GM18505 (cell line): ENCODE measurements around the gene S100Z.
"Not testable (repeated sequence)": the region's sequence is repeated elsewhere in the genome, so short reads cannot be mapped to it uniquely, and the experiment has no call there.

ENCODE experiments used
- ATAC-seq: cut with Tn5 transposase; IDR thresholded peaks from one replicate; pipeline ENCODE4 v1.9.1; 2021; ENCODE audit not compliant: unreplicated experiment
- POLR2A ChIP-seq: IDR thresholded peaks from 4 replicates; pipeline ENCODE4 v1.6.1; 2011; ENCODE audit warnings: borderline replicate concordance; ENCODE audit not compliant: insufficient read depth, insufficient read length; ENCODE audit errors: extremely low read depth

S100Z gene

GRCh38 chr5:76845890-76846289 lies 3.9 kb upstream of the S100Z start:
- no peak for ATAC-seq

GRCh38 chr5:76850543-76851145 lies 830 bp downstream of the S100Z start:
- no peak for TF ChIP-seq POLR2A
- no peak for ATAC-seq

More at GRCh38 chr5:76845890-76846289, 3.9 kb upstream of the S100Z start:
- TF ChIP-seq POLR2A, result no peak

GRCh38 chr5:76851728-76852369 lies 2.0 kb downstream of the S100Z start:
- TF ChIP-seq POLR2A, result no peak
- ATAC-seq, result no peak

GRCh38 chr5:76852772-76853171 lies 3.0 kb downstream of the S100Z start:
- no peak for TF ChIP-seq POLR2A
- no peak for ATAC-seq

- not testable (repeated sequence) for ATAC-seq
Measured at GRCh38 chr5:76853741-76854140, 3.9 kb downstream of the S100Z start.

- TF ChIP-seq POLR2A, result no peak
- no peak for ATAC-seq
Measured at GRCh38 chr5:76854644-76855043, 4.8 kb downstream of the S100Z start.

GRCh38 chr5:76855501-76855900 lies 5.7 kb downstream of the S100Z start:
- ATAC-seq, result not testable (repeated sequence)

- no peak for TF ChIP-seq POLR2A
- no peak for ATAC-seq
Measured at GRCh38 chr5:76855961-76856360, 6.1 kb downstream of the S100Z start.

GRCh38 chr5:76856800-76857199 lies 7.0 kb downstream of the S100Z start:
- not testable (repeated sequence) for ATAC-seq

GRCh38 chr5:76859591-76860247 lies 9.9 kb downstream of the S100Z start:
- TF ChIP-seq POLR2A, result no peak

GRCh38 chr5:76861612-76862011 lies 11.8 kb downstream of the S100Z start:
- ATAC-seq, result no peak
- TF ChIP-seq POLR2A, result no peak

More at GRCh38 chr5:76859591-76860247, 9.9 kb downstream of the S100Z start:
- ATAC-seq, result no peak

- no peak for ATAC-seq
- no peak for TF ChIP-seq POLR2A
Measured at GRCh38 chr5:76863001-76863400, 13.2 kb downstream of the S100Z start.

GRCh38 chr5:76866503-76866902 lies 16.7 kb downstream of the S100Z start:
- no peak for TF ChIP-seq POLR2A
- ATAC-seq, result no peak

GRCh38 chr5:76867038-76867437 lies 17.2 kb downstream of the S100Z start:
- ATAC-seq, result no peak
- no peak for TF ChIP-seq POLR2A
